Trophoblast cell (in vitro differentiated cells and primary cell): ENCODE measurements around the gene PALM2AKAP2.

Source experiments
- DNase-seq, 2 donors: peaks; one replicate each; pipeline ENCODE4 v3.0.0-alpha.2; 2016
- H2AFZ ChIP-seq: 2 replicates; pipeline ENCODE4 v1.6.1; 2013; ENCODE audit warnings: low read length, moderate library complexity, mild to moderate bottlenecking; ENCODE audit not compliant: insufficient read depth, poor library complexity
- H2AK5ac ChIP-seq: 2 replicates; pipeline ENCODE4 v1.6.1; 2013; ENCODE audit warnings: mild to moderate bottlenecking, low read length
- H2BK120ac ChIP-seq: 2 replicates; pipeline ENCODE4 v1.6.1; 2013; ENCODE audit warnings: low read length, mild to moderate bottlenecking, moderate library complexity; ENCODE audit not compliant: insufficient read depth, poor library complexity
- H2BK12ac ChIP-seq: 2 replicates; pipeline ENCODE4 v1.6.1; 2013; ENCODE audit warnings: mild to moderate bottlenecking, low read length, moderate library complexity
- H2BK5ac ChIP-seq: 2 replicates; pipeline ENCODE4 v1.6.1; 2013; ENCODE audit warnings: low read length, low read depth, moderate library complexity, mild to moderate bottlenecking; ENCODE audit not compliant: poor library complexity
- H3K14ac ChIP-seq: 2 replicates; pipeline ENCODE4 v1.6.1; 2013; ENCODE audit warnings: mild to moderate bottlenecking, low read length
- H3K18ac ChIP-seq: 2 replicates; pipeline ENCODE4 v1.6.1; 2013; ENCODE audit warnings: mild to moderate bottlenecking, low read length
- H3K23ac ChIP-seq: 2 replicates; pipeline ENCODE4 v1.6.1; 2013; ENCODE audit warnings: low read length
- H3K27ac ChIP-seq: 2 replicates; pipeline ENCODE4 v1.5.1; 2013; ENCODE audit warnings: low read depth, mild to moderate bottlenecking, inconsistent platforms, low read length, moderate library complexity
- H3K27me3 ChIP-seq: 2 replicates; pipeline ENCODE4 v1.6.1; 2013; ENCODE audit warnings: inconsistent platforms, mild to moderate bottlenecking, low read length, moderate library complexity; ENCODE audit not compliant: insufficient read depth
- H3K36me3 ChIP-seq, 2 experiments: 1 replicate in 1 of 2; 2 replicates in 1 of 2; pipeline ENCODE4 v1.6.1; 2013; ENCODE audit warnings: low read length in 2 of 2, mild to moderate bottlenecking in 2 of 2, moderate library complexity in 1 of 2; ENCODE audit not compliant: insufficient read depth in 2 of 2, control insufficient read depth in 1 of 2
- H3K4ac ChIP-seq: 2 replicates; pipeline ENCODE4 v1.6.1; 2013; ENCODE audit warnings: low read depth, mild to moderate bottlenecking, low read length, moderate library complexity
- H3K4me1 ChIP-seq, 2 experiments: 1 replicate in 1 of 2; 2 replicates in 1 of 2; pipeline ENCODE4 v1.6.1; 2013; ENCODE audit warnings: low read length in 2 of 2, mild to moderate bottlenecking in 2 of 2, moderate library complexity in 1 of 2; ENCODE audit not compliant: insufficient read depth in 2 of 2, control insufficient read depth in 1 of 2
- H3K4me2 ChIP-seq: 2 replicates; pipeline ENCODE4 v1.6.1; 2013; ENCODE audit warnings: inconsistent platforms, mild to moderate bottlenecking, low read length, moderate library complexity
- H3K4me3 ChIP-seq: 2 replicates; pipeline ENCODE4 v1.5.1; 2013; ENCODE audit warnings: mild to moderate bottlenecking, low read depth, low read length, inconsistent platforms
- H3K79me1 ChIP-seq: one replicate; pipeline ENCODE4 v1.6.1; 2013; ENCODE audit warnings: low read length
- H3K79me2 ChIP-seq: 2 replicates; pipeline ENCODE4 v1.6.1; 2013; ENCODE audit warnings: low read length, mild to moderate bottlenecking; ENCODE audit not compliant: control insufficient read depth, insufficient read depth, poor library complexity
- H3K9ac ChIP-seq: 2 replicates; pipeline ENCODE4 v1.6.1; 2013; ENCODE audit warnings: mild to moderate bottlenecking, low read length
- H3K9me3 ChIP-seq: 2 replicates; pipeline ENCODE4 v1.6.1; 2013; ENCODE audit warnings: low read depth, mild to moderate bottlenecking, control low read depth, inconsistent platforms, low read length; ENCODE audit not compliant: insufficient read depth
- H4K12ac ChIP-seq: 2 replicates; pipeline ENCODE4 v1.6.1; 2013; ENCODE audit warnings: low read depth, mild to moderate bottlenecking, low read length, moderate library complexity
- H4K8ac ChIP-seq: 2 replicates; pipeline ENCODE4 v1.6.1; 2013; ENCODE audit warnings: low read depth, mild to moderate bottlenecking, low read length, moderate library complexity
- H4K91ac ChIP-seq: one replicate; pipeline ENCODE4 v1.6.1; 2013; ENCODE audit warnings: low read depth, mild to moderate bottlenecking, low read length, moderate library complexity
- WGBS: extraction: QIAGEN DNeasy Blood & Tissue Kit; methylation state at CpG from one replicate; pipeline ENCODE4 v1.1.7; 2013; ENCODE audit warnings: missing lambda C conversion rate; ENCODE audit not compliant: insufficient read length, insufficient coverage; ENCODE audit errors: extremely low coverage; 5-methylcytosine and 5-hydroxymethylcytosine counted together

The PALM2AKAP2 gene

DNA sequence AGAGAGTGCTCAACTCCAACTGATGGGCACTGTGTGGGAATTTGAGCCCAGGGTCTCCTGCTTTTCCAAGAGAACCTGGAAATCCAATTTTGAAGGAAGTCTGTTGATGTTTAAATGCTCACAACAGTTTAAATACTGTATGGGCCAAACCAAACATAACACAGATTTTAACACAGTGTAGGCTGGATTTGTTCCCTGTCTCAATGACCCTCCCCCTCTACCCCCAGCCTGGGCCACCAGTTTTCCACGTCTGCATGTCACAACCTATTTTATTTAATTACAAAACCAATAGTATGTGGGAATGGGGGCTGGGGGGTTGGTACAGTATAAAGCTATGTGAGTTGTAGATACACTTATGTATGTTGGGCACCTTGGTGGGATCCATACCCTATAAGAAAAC is 11.7 kb downstream of the PALM2AKAP2 start:
- Histone ChIP-seq H2BK5ac (no peak overlapping the region), H2AK5ac (no peak overlapping the region), H2BK120ac (peak overlapping the region; percentile 28), H3K4me1 (peaks cover 12 to 27% of the 10 kb centered on the region in 2 experiments), H4K12ac (no peak overlapping the region), H3K14ac (no peak overlapping the region), H3K4me3 (no peak overlapping the region), H3K4me2 (no peak overlapping the region), H3K9ac (no peak overlapping the region), H3K4ac (no peak overlapping the region), H4K91ac (peak overlapping the region; percentile 21), H3K27ac (no peak overlapping the region), H3K9me3 (peaks cover 3% of the 10 kb centered on the region), H3K79me1 (peaks cover 14% of the 10 kb centered on the region), H3K36me3 (no peaks in the 10 kb centered on the region), H3K27me3 (no peaks in the 10 kb centered on the region), H3K79me2 (peaks cover 3% of the 10 kb centered on the region), H3K23ac (no peak overlapping the region), H2AFZ (no peak overlapping the region), H2BK12ac (peak overlapping the region; percentile 47), H3K18ac (no peak overlapping the region), H4K8ac (no peak overlapping the region)
- no CpG with 5 or more reads among the region's 1 CpG for WGBS
- no peak for DNase-seq

DNA sequence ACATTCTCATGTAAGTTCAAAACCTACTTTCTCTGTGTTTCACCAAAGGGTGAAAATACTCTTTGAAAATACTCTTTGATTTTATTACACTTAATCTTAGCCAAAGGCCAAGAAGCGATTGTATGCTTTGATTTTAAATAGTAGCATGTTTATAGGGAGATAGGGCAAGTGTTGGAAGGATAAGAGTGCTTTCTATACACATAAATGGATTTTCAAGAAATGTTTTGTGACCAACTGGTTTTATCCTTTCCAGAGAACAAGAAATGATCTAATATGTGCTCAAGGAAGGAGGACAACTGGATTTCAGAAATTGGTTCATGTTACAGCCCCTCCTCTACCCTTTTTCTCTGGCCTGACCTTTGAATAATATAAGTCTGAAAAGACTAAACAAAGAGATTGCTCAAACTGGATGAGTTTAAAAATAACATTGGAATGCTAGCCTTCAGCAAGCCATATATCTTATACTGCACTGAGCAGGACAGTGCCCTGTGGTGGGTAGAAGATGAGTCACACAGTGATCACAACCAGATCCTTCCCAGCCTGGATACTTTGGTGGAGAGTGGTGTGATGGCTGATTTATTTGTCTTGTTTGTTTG is 13.1 kb downstream of the PALM2AKAP2 start:
- no peak overlapping the region for H3K9ac ChIP-seq
- H3K79me1 ChIP-seq: peaks cover 14% of the 10 kb centered on the region
- H2AFZ ChIP-seq: no peak overlapping the region
- peaks cover 3% of the 10 kb centered on the region for H3K79me2 ChIP-seq
- H3K4me2 ChIP-seq: no peak overlapping the region
- no peak overlapping the region for H4K8ac ChIP-seq
- H4K12ac ChIP-seq: no peak overlapping the region
- H2AK5ac ChIP-seq: no peak overlapping the region
- no peak overlapping the region for H3K4ac ChIP-seq
- H3K27ac ChIP-seq: peak overlapping the region; percentile 89
- no peak overlapping the region for H2BK120ac ChIP-seq
- H2BK5ac ChIP-seq: no peak overlapping the region
- WGBS: no CpG with 5 or more reads among the region's 1 CpG
- peak in 1 of 2 donors; percentile 58 for DNase-seq
- H3K18ac ChIP-seq: no peak overlapping the region
- H3K4me3 ChIP-seq: no peak overlapping the region
- peaks cover 3% of the 10 kb centered on the region for H3K9me3 ChIP-seq
- no peak overlapping the region for H4K91ac ChIP-seq
- H3K14ac ChIP-seq: no peak overlapping the region
- no peaks in the 10 kb centered on the region for H3K27me3 ChIP-seq
- H3K23ac ChIP-seq: no peak overlapping the region
- H3K36me3 ChIP-seq: no peaks in the 10 kb centered on the region
- no peak overlapping the region for H2BK12ac ChIP-seq
- H3K4me1 ChIP-seq: peaks cover 12 to 27% of the 10 kb centered on the region in 2 experiments

DNA sequence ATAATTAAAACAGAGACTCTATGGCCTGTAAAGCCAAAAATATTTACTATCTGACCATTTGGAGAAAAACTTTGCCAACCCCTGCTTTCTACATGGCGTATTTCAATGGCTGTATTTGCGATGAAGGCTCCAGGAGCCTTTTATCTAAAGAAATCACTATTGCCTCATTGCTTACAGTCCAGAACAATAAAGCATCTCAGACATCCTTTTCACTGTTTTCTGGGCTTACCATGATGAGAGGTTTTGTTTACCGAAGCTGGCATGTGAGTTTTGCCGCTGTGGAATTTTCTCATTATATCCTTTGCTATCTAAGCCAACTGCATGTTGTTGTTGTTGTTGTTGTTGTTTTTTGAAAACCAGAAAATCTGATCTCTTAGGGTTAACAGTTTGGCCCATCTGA is 13.9 kb downstream of the PALM2AKAP2 start:
- no peaks in the 10 kb centered on the region for H3K27me3 ChIP-seq
- H2BK5ac ChIP-seq: no peak overlapping the region
- no peak overlapping the region for H2AFZ ChIP-seq
- H4K8ac ChIP-seq: no peak overlapping the region
- H4K12ac ChIP-seq: no peak overlapping the region
- H3K79me1 ChIP-seq: peaks cover 14% of the 10 kb centered on the region
- no peak overlapping the region for H3K14ac ChIP-seq
- H3K27ac ChIP-seq: peak overlapping the region; percentile 89
- no peak overlapping the region for H3K4me2 ChIP-seq
- no peak overlapping the region for H3K9ac ChIP-seq
- no peak overlapping the region for H2BK120ac ChIP-seq
- H4K91ac ChIP-seq: no peak overlapping the region
- WGBS: no CpG with 5 or more reads among the region's 4 CpGs
- no peak overlapping the region for H3K23ac ChIP-seq
- H3K79me2 ChIP-seq: peaks cover 3% of the 10 kb centered on the region
- no peak overlapping the region for H3K4me3 ChIP-seq
- H3K36me3 ChIP-seq: no peaks in the 10 kb centered on the region
- H3K4me1 ChIP-seq: peaks cover 13 to 27% of the 10 kb centered on the region in 2 experiments
- H3K4ac ChIP-seq: no peak overlapping the region
- H3K18ac ChIP-seq: no peak overlapping the region
- peaks cover 3% of the 10 kb centered on the region for H3K9me3 ChIP-seq
- H2AK5ac ChIP-seq: no peak overlapping the region
- peak in 1 of 2 donors; percentile 63 for DNase-seq
- no peak overlapping the region for H2BK12ac ChIP-seq

DNA sequence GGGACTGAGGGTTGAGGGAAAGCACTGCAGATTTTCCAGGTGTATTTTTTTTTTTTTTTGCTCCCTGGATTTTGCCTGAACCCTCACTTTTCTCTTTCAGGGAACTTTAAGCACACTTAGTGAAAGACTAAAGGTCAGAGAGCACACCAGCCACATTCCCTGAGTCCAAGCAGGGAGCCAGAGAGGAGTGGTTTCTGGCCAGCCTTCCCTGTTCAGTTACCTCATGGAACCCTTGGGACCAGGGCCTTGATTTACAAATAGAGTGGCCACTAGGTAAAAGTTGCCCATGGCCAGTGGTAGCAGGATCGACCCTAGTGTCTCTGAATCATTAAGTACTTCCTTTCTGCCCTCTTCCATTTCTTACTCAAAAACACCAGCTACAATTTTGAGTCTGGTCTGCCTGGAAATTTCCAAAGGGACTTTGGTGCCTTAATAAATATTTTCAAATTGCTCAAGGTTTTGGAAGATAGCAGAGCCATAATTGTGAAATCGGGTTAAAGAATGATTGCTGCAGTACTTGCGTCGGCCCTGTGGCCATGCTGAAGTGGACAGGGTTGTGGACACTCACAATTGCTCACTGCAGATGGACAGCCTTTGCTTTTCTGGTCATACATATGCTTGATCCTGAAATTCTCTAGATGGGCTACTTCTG is 14.5 kb downstream of the PALM2AKAP2 start:
- H3K27ac ChIP-seq: peak overlapping the region; percentile 89
- H2BK5ac ChIP-seq: peak overlapping the region; percentile 77
- peak overlapping the region; percentile 63 for H2BK12ac ChIP-seq
- H3K79me1 ChIP-seq: peaks cover 19% of the 10 kb centered on the region
- no peak overlapping the region for H3K4me3 ChIP-seq
- H2AFZ ChIP-seq: no peak overlapping the region
- H4K8ac ChIP-seq: peak overlapping the region; percentile 25
- peak overlapping the region; percentile 71 for H4K91ac ChIP-seq
- WGBS: no CpG with 5 or more reads among the region's 4 CpGs
- no peak overlapping the region for H3K9ac ChIP-seq
- peak overlapping the region; percentile 83 for H2BK120ac ChIP-seq
- peak overlapping the region; percentile 55 for H3K18ac ChIP-seq
- H4K12ac ChIP-seq: no peak overlapping the region
- H3K79me2 ChIP-seq: peaks cover 3% of the 10 kb centered on the region
- H3K9me3 ChIP-seq: peaks cover 3% of the 10 kb centered on the region
- DNase-seq: peak; percentile 30 to 75
- no peaks in the 10 kb centered on the region for H3K36me3 ChIP-seq
- peak overlapping the region; percentile 74 for H3K14ac ChIP-seq
- no peaks in the 10 kb centered on the region for H3K27me3 ChIP-seq
- peak overlapping the region; percentile 59 for H2AK5ac ChIP-seq
- no peak overlapping the region for H3K23ac ChIP-seq
- H3K4me2 ChIP-seq: no peak overlapping the region
- H3K4me1 ChIP-seq: peaks cover 17 to 31% of the 10 kb centered on the region in 2 experiments
- H3K4ac ChIP-seq: no peak overlapping the region
